Fibroblast of lung (primary cell): ENCODE data around the gene CERS2. TPM values are rescaled to one million over a fixed set of nuclear protein-coding genes. Genes with fewer than 3 reads are reported as not detected.

Source experiments
- DNase-seq, 2 donors: peaks; one replicate each; pipeline versions ENCODE4 v3.0.0 to v3.0.0-alpha.2; 2010; ENCODE audit warnings: low read depth in 2 of 2
- H2AFZ ChIP-seq: 2 replicates; pipeline ENCODE4 v1.5.1; 2012; ENCODE audit warnings: low read length, control low read depth, inconsistent platforms
- H3K27ac ChIP-seq: 2 replicates; pipeline ENCODE4 v1.5.1; 2011; ENCODE audit warnings: low read length, control low read depth; ENCODE audit not compliant: insufficient read depth
- H3K27me3 ChIP-seq: 2 replicates; pipeline ENCODE4 v1.5.1; 2011; ENCODE audit warnings: mild to moderate bottlenecking, low read length; ENCODE audit not compliant: control insufficient read depth, insufficient read depth
- H3K36me3 ChIP-seq: 2 replicates; pipeline ENCODE4 v1.5.1; 2011; ENCODE audit warnings: low read length; ENCODE audit not compliant: control insufficient read depth, insufficient read depth
- H3K4me1 ChIP-seq: 2 replicates; pipeline ENCODE4 v1.5.1; 2011; ENCODE audit warnings: low read length; ENCODE audit not compliant: control insufficient read depth, insufficient read depth; ENCODE audit errors: extremely low read depth
- H3K4me2 ChIP-seq: 2 replicates; pipeline ENCODE4 v1.5.1; 2011; ENCODE audit warnings: low read length, control low read depth; ENCODE audit not compliant: insufficient read depth; ENCODE audit errors: extremely low read depth
- H3K4me3 ChIP-seq, 4 experiments: fragments of 200-600 bp in 1 of 4; sonication (generic) in 1 of 4; replicated peaks in 1 of 4; 2 replicates each; pipeline ENCODE4 v1.5.1; 2011 to 2016; ENCODE audit warnings: low read length in 4 of 4, low read depth in 3 of 4, mild to moderate bottlenecking in 3 of 4, control low read depth in 2 of 4, inconsistent platforms in 1 of 4, mixed read lengths in 1 of 4; ENCODE audit not compliant: insufficient read depth in 1 of 4; ENCODE audit errors: control extremely low read depth in 1 of 4
- H3K79me2 ChIP-seq: 2 replicates; pipeline ENCODE4 v1.5.1; 2012; ENCODE audit warnings: mild to moderate bottlenecking, low read length, inconsistent platforms; ENCODE audit not compliant: control insufficient read depth, insufficient read depth
- H3K9ac ChIP-seq: 2 replicates; pipeline ENCODE4 v1.5.1; 2011; ENCODE audit warnings: mild to moderate bottlenecking, low read length, control low read depth; ENCODE audit not compliant: insufficient read depth
- H3K9me3 ChIP-seq: 2 replicates; pipeline ENCODE4 v1.5.1; 2012; ENCODE audit warnings: low read depth, low read length; ENCODE audit not compliant: control insufficient read depth, insufficient read depth
- H4K20me1 ChIP-seq: 2 replicates; pipeline ENCODE4 v1.5.1; 2011; ENCODE audit warnings: low read length; ENCODE audit not compliant: control insufficient read depth, insufficient read depth; ENCODE audit errors: extremely low read depth
- CTCF ChIP-seq, 2 donors: IDR thresholded peaks in 1 of 2; conservative IDR thresholded peaks in 1 of 2; 1 replicate in 1 of 2; 2 replicates in 1 of 2; pipeline ENCODE4 v1.5.1; 2011 to 2012; ENCODE audit warnings: low read length in 2 of 2, control low read depth in 1 of 2, inconsistent platforms in 1 of 2, low read depth in 1 of 2, mild to moderate bottlenecking in 1 of 2
- EZH2 ChIP-seq: IDR thresholded peaks from 2 replicates; pipeline ENCODE4 v1.5.1; 2012; ENCODE audit warnings: low read length, control low read depth, mild to moderate bottlenecking; ENCODE audit errors: missing control alignments
- polyA plus RNA-seq, 2 donors: library from polyadenylated mRNA; depleted of rRNA in 1 of 2; stranded (reverse) in 1 of 2; unstranded in 1 of 2; fragments of >200 nt; gene quantifications; 2 replicates each; pipeline ENCODE4 v1.2.1, GENCODE V29; 2011 to 2012; ENCODE audit warnings: missing spikeins in 1 of 2
- total RNA-seq: library from RNA; depleted of rRNA; stranded (reverse); fragments of >200 nt; gene quantifications from 2 replicates; pipeline ENCODE4 v1.2.1, GENCODE V29; 2014

Gene CERS2
- total and polyA plus RNA-seq, 2 donors (not counting 1 experiment from before 2014, with no cell fraction given) = 190 to 254 TPM

- H3K27me3 ChIP-seq = no peaks in the 10 kb centered on the region
- peak overlapping the region; percentile 93 for H3K4me2 ChIP-seq
- H2AFZ ChIP-seq = no peak overlapping the region
- H3K4me1 ChIP-seq = peaks cover 29% of the 10 kb centered on the region
- H3K4me3 ChIP-seq = peak overlapping the region; percentile 83 to 95 (median 92)
- H3K27ac ChIP-seq = peak overlapping the region; percentile 86
- no peaks in the 10 kb centered on the region for H3K9me3 ChIP-seq
- H3K9ac ChIP-seq = peak overlapping the region; percentile 90
- peaks cover 2% of the 10 kb centered on the region for H3K36me3 ChIP-seq
- peaks cover 49% of the 10 kb centered on the region for H3K79me2 ChIP-seq
- TF ChIP-seq EZH2 (no peak), CTCF (conservative IDR thresholded peaks at IDR 0.05 in 1 of 2, IDR thresholded peaks at IDR 0.05 in 1 of 2; ENCODE audit: low read depth in 1 of 2, low read length in 2 of 2) (no peak)
- H4K20me1 ChIP-seq = no peaks in the 10 kb centered on the region
- DNase-seq = peak in 1 of 2 donors; percentile 30
Observed at GRCh38 chr1:150973836-150974579, 627 bp downstream of the CERS2 start.

GRCh38 chr1:150973258-150973835 lies 1.3 kb downstream of the CERS2 start:
- no peaks in the 10 kb centered on the region for H4K20me1 ChIP-seq

More at GRCh38 chr1:150973258-150973835, 1.3 kb downstream of the CERS2 start:
- H3K4me2 ChIP-seq = peak overlapping the region; percentile 93
- no peaks in the 10 kb centered on the region for H3K9me3 ChIP-seq
- no peak overlapping the region for H2AFZ ChIP-seq
- peak overlapping the region; percentile 90 for H3K9ac ChIP-seq
- peaks cover 6% of the 10 kb centered on the region for H3K36me3 ChIP-seq
- H3K27me3 ChIP-seq = no peaks in the 10 kb centered on the region
- peaks cover 28% of the 10 kb centered on the region for H3K4me1 ChIP-seq
- TF ChIP-seq CTCF (conservative IDR thresholded peaks at IDR 0.05 in 1 of 2, IDR thresholded peaks at IDR 0.05 in 1 of 2; ENCODE audit: low read depth in 1 of 2, low read length in 2 of 2) = no peak
- no peak for TF ChIP-seq EZH2
- DNase-seq = peak in 1 of 2 donors; percentile 39
- peak overlapping the region; percentile 83 to 95 (median 92) for H3K4me3 ChIP-seq
- peak overlapping the region; percentile 86 for H3K27ac ChIP-seq
- H3K79me2 ChIP-seq = peaks cover 55% of the 10 kb centered on the region
